ENCODE measurements around the gene HRC.
"Not testable (repeated sequence)": the region's sequence is repeated elsewhere in the genome, so short reads cannot be mapped to it uniquely, and the experiment has no call there.

The HRC gene

DNA sequence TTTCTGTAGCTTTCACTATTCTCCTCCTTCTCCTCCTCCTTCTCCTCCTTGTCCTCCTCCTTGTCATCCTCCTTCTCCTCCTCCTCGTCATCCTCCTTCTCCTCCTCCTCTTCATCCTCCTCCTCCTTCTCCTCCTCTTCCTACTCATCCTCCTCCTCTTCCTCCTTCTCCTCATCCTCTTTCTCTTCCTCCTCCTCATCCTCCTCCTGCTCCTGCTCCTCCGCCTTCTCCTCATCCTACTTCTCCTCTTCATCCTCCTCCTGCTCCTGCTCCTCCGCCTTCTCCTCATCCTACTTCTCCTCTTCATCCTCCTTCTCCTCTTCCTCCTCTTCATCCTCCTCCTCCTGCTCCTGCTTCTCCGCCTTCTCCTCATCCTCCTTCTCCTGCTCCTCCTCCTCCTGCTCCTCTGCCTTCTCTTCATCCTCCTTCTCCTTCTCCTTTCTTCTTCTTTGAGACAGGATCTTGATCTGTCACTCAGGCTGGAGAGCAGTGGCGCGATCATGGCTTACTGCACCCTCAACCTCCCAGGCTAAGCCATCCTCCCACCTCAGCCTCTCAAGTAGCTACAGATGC is 38.7 kb upstream of the HRC start:
- no peak for DNase-seq
- H3K4me3 ChIP-seq (ENCODE audit: low read depth, low read length): no peak overlapping the region
- no peak for TF ChIP-seq CTCF (IDR thresholded peaks at IDR 0.05; ENCODE audit: low read depth, low read length)
- H3K27me3 ChIP-seq (ENCODE audit: insufficient read depth, low read depth, severe bottlenecking): no peaks in the 10 kb centered on the region
- H3K9me3 ChIP-seq (ENCODE audit: severe bottlenecking): peaks cover 3% of the 10 kb centered on the region
- H3K27ac ChIP-seq: no peak overlapping the region
- H3K36me3 ChIP-seq: peaks cover 14% of the 10 kb centered on the region

DNA sequence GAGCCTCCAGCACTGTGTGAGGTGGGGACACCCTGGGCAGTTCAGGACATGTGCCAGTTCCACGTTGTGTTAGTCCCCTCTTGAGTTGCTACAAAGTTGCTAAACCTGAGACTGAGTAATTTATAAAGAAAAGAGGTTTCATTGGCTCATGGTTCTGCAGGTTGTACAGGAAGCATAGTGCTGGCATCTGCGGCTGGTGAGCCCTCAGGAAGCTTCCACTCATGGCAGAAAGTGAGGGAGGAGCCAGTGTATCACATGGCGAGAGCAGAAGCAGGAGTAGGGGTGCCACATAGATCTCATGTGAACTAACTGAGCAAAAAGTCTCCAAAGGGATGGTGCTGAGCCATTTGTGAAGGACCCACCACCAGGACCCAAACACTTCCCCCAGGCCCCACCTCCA is 35.6 kb upstream of the HRC start:
- no peaks in the 10 kb centered on the region for H3K27me3 ChIP-seq (ENCODE audit: insufficient read depth, low read depth, severe bottlenecking)
- H3K4me3 ChIP-seq (ENCODE audit: low read depth, low read length): no peak overlapping the region
- DNase-seq: no peak
- no peak overlapping the region for H3K27ac ChIP-seq
- peaks cover 3% of the 10 kb centered on the region for H3K9me3 ChIP-seq (ENCODE audit: severe bottlenecking)
- TF ChIP-seq CTCF (IDR thresholded peaks at IDR 0.05; ENCODE audit: low read depth, low read length): no peak
- H3K36me3 ChIP-seq: peaks cover 16% of the 10 kb centered on the region

DNA sequence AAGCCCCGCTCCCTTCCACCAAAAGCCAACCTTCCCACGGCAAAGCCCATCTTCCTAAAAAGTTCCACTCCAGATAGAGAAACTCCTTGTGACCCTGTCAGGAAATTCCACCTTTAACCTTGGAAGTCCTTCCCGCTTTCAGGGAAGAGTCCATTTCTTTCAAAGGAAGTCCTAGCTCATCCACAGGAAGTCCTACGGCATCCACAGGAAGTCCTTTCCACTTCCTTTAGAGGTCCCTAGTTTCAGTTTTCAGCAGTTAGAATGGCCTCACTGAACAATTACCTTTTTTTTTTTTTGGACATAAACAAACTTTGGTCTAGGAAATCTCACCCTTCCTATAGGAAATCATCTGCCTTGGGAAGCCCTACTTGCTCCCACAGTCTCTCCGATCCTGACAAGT is 34.1 kb upstream of the HRC start:
- Histone ChIP-seq H3K4me3 (ENCODE audit: low read depth, low read length) (no peak overlapping the region), H3K27ac (no peak overlapping the region), H3K36me3 (peaks cover 21% of the 10 kb centered on the region), H3K9me3 (ENCODE audit: severe bottlenecking) (peaks cover 3% of the 10 kb centered on the region), H3K27me3 (ENCODE audit: insufficient read depth, low read depth, severe bottlenecking) (no peaks in the 10 kb centered on the region)
- TF ChIP-seq CTCF (IDR thresholded peaks at IDR 0.05; ENCODE audit: low read depth, low read length): no peak
- no peak for DNase-seq

DNA sequence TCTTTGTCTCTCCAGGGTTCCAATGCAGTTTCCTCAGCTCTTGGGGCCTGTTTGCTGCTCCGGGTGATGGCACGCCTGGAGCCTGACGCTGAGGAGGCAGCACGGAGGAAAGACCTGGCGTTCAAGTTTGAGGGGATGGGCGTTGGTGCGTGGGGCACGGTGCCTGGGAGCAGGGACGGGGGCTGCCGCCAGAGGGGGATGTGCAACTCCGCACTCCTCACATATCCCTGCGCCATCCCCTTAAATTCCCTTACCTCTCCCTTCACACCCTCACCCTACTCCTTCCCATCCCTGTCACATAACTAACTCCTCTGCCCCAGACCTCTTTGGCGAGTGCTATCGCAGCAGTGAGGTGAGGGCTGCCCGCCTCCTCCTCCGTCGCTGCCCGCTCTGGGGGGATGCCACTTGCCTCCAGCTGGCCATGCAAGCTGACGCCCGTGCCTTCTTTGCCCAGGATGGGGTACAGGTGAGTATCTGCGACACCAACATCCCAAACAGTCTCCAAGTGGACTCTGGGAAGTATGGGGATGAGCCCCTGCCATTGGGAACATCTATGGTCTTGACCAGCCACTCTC is 33.5 kb upstream of the HRC start:
- no peak overlapping the region for H3K27ac ChIP-seq
- peaks cover 3% of the 10 kb centered on the region for H3K9me3 ChIP-seq (ENCODE audit: severe bottlenecking)
- no peaks in the 10 kb centered on the region for H3K27me3 ChIP-seq (ENCODE audit: insufficient read depth, low read depth, severe bottlenecking)
- H3K36me3 ChIP-seq: peaks cover 21% of the 10 kb centered on the region
- DNase-seq: no peak
- H3K4me3 ChIP-seq (ENCODE audit: low read depth, low read length): no peak overlapping the region
- no peak for TF ChIP-seq CTCF (IDR thresholded peaks at IDR 0.05; ENCODE audit: low read depth, low read length)

- Histone ChIP-seq H3K27me3 (ENCODE audit: insufficient read depth, low read depth, severe bottlenecking) (no peaks in the 10 kb centered on the region), H3K4me3 (ENCODE audit: low read depth, low read length) (no peak overlapping the region), H3K36me3 (peaks cover 15% of the 10 kb centered on the region), H3K27ac (no peak overlapping the region), H3K9me3 (ENCODE audit: severe bottlenecking) (peaks cover 3% of the 10 kb centered on the region)
- no peak for TF ChIP-seq CTCF (IDR thresholded peaks at IDR 0.05; ENCODE audit: low read depth, low read length)
- DNase-seq: no peak
Observed at GRCh38 chr19:49186108-49186507, 30.9 kb upstream of the HRC start.

DNA sequence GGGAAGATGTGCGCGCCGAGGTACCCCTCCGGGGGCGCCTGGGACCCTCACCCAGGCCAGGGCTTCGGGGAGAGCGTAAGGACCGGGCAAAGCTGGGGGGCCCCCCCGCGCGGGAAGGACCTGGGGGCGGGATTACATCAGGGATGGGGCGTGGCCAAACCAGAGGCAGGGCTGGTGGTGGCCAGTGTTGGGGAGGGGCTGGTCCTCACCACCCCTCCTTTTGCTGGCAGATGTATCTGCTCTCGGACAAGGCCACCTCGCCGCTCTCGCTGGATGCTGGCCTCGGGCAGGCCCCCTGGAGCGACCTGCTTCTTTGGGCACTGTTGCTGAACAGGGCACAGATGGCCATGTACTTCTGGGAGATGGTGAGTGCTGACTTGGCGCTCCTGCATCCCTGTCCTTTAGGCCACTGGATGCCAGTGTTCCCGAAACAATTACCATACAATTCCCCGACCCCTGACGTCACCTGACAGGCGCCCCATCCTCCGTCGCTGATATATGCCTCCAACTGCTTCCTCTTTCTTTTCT is 27.7 kb upstream of the HRC start:
- Histone ChIP-seq H3K27me3 (ENCODE audit: insufficient read depth, low read depth, severe bottlenecking) (no peaks in the 10 kb centered on the region), H3K4me3 (ENCODE audit: low read depth, low read length) (no peak overlapping the region), H3K36me3 (peaks cover 6% of the 10 kb centered on the region; the same call in 1 of the 2 replicates), H3K9me3 (ENCODE audit: severe bottlenecking) (no peaks in the 10 kb centered on the region), H3K27ac (no peak overlapping the region)
- DNase-seq: no peak
- no peak for TF ChIP-seq CTCF (IDR thresholded peaks at IDR 0.05; ENCODE audit: low read depth, low read length)

GRCh38 chr19:49182010-49182847 is 27.0 kb upstream of the HRC start:
- not testable (repeated sequence) for H3K27me3 ChIP-seq (ENCODE audit: insufficient read depth, low read depth, severe bottlenecking); H3K36me3 ChIP-seq; H3K9me3 ChIP-seq (ENCODE audit: severe bottlenecking); H3K4me3 ChIP-seq (ENCODE audit: low read depth, low read length); DNase-seq; H3K27ac ChIP-seq
